Activated naive CD8-positive, alpha-beta T cell treated with anti-CD3 and anti-CD28 coated beads, Interleukin-2, amount 10 ng/mL, durations not matched to agents 7 days and 5 days (primary cell): ENCODE measurements around the gene GTF2H4. TPM values are rescaled to one million over a fixed set of nuclear protein-coding genes. Genes with fewer than 3 reads are reported as not detected.
"Not testable (repeated sequence)": the region's sequence is repeated elsewhere in the genome, so short reads cannot be mapped to it uniquely, and the experiment has no call there.

ENCODE experiments used
- ATAC-seq: fragments of 150-1000 bp; cut with Tn5 transposase; one replicate; pipeline ENCODE4 v1.10.0; 2021; ENCODE audit warnings: low read depth, moderate library complexity
- POLR2A ChIA-PET: fragments of 350-600 bp; sonication (Branson Sonifier 250); formaldehyde crosslinking; loops from one replicate; lab custom pipeline; 2021; ENCODE audit warnings: antibody characterized with exemption; lab: Charles Lee
- DNase-seq: peaks from one replicate; pipeline ENCODE4 v3.0.0; 2021
- H3K27ac Mint-ChIP-seq: one replicate; pipeline ENCODE4 v1.8.0; 2022; ENCODE audit warnings: mild to moderate bottlenecking, mixed read lengths
- H3K27me3 Mint-ChIP-seq: one replicate; pipeline ENCODE4 v1.8.0; 2022; ENCODE audit warnings: mild to moderate bottlenecking, moderate library complexity, mixed read lengths
- H3K36me3 Mint-ChIP-seq: one replicate; pipeline ENCODE4 v1.8.0; 2021; ENCODE audit warnings: mild to moderate bottlenecking, mixed read lengths
- H3K4me1 Mint-ChIP-seq: one replicate; pipeline ENCODE4 v1.8.0; 2021; ENCODE audit warnings: mixed read lengths
- H3K4me3 Mint-ChIP-seq: one replicate; pipeline ENCODE4 v1.8.0; 2022; ENCODE audit warnings: mild to moderate bottlenecking, moderate library complexity, mixed read lengths
- H3K9me3 Mint-ChIP-seq: one replicate; pipeline ENCODE4 v1.8.0; 2021; ENCODE audit warnings: mixed read lengths
- total RNA-seq, 2 experiments: library from RNA; stranded (reverse); gene quantifications; one replicate each; pipeline ENCODE4 v1.2.3, GENCODE V29; 2021

Gene GTF2H4
- total RNA-seq, 2 experiments from 2014 or later = 26.7 to 36.2 TPM

DNA sequence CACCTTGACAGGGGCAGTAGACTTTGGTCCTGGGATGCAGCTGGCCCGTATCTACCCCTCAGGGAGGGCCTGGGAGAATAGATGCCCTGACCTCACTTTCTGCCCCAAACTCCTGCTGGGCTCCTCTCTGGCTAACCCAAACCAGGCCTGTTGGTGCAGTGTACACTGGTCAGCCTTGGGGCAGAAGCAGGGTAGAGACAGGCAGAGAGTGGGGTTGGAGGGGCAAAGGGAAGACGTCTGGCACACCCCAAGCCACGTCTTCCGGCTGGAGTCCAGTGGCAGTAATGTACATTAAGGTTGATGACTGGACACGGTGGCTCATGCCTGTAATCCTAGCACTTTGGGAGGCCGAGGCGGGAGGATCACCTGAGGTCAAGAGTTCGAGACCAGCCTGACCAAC, 14.3 kb upstream of the GTF2H4 start:
- H3K27me3 Mint-ChIP-seq = no peaks in the 10 kb centered on the region
- H3K27ac Mint-ChIP-seq = no peak overlapping the region
- no peak overlapping the region for H3K4me3 Mint-ChIP-seq
- H3K4me1 Mint-ChIP-seq = no peaks in the 10 kb centered on the region
- ATAC-seq = no peak
- no peak for DNase-seq
- H3K9me3 Mint-ChIP-seq = no peaks in the 10 kb centered on the region
- peaks cover 7% of the 10 kb centered on the region for H3K36me3 Mint-ChIP-seq
- POLR2A ChIA-PET = no interaction called here

GRCh38 chr6:30894381-30894780, 13.6 kb upstream of the GTF2H4 start:
- H3K36me3 Mint-ChIP-seq = peaks cover 7% of the 10 kb centered on the region
- no peaks in the 10 kb centered on the region for H3K4me1 Mint-ChIP-seq
- POLR2A ChIA-PET = no interaction called here
- no peaks in the 10 kb centered on the region for H3K27me3 Mint-ChIP-seq
- DNase-seq (no peak), ATAC-seq (no peak)
- no peaks in the 10 kb centered on the region for H3K9me3 Mint-ChIP-seq
- no peak overlapping the region for H3K27ac Mint-ChIP-seq
- H3K4me3 Mint-ChIP-seq = no peak overlapping the region

DNA sequence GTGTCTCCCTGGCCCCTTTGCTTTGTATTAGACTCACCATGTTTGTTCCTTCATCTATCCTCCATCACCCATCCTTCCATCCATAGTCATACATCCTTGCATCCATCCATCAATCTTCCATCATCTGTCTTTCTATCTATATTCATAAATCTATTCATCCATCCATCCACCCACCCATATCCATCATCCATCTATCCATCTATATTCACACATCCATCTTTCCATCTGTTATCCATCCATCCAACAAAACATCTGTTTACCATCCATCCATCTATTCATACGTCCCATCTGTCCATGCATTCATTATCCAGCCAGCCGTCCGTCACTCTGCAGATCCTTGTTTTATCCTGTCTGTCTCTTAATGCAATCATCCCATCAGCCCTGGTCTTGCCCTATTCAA, 13.1 kb upstream of the GTF2H4 start:
- POLR2A ChIA-PET = no interaction called here
- Mint-ChIP-seq H3K27me3 (no peaks in the 10 kb centered on the region), H3K27ac (peak overlapping the region; percentile 27), H3K4me3 (no peak overlapping the region), H3K4me1 (no peaks in the 10 kb centered on the region), H3K36me3 (peaks cover 9% of the 10 kb centered on the region), H3K9me3 (no peaks in the 10 kb centered on the region)
- DNase-seq (no peak), ATAC-seq (no peak)

DNA sequence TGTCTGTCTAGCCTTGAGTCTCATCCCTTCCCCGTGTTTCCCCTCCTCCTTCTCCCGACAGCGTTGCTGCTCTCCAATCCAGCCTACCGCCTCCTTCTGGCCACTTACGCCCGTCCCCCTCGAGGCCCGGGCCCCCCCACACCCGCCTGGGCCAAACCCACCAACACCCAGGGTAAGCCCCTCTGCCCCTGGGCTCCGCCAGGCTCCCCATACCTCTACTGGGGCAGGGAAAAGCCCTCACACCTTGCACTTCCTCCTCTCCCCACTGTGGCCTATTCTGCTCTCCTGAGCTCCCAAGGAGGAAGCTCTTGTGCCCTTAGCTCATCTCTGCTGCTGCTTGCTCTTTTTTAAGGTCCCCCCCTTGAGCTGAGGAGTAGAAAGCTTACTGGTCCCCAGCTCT, 12.7 kb upstream of the GTF2H4 start:
- no peak overlapping the region for H3K4me3 Mint-ChIP-seq
- ATAC-seq (no peak), DNase-seq (no peak)
- H3K36me3 Mint-ChIP-seq = peaks cover 9% of the 10 kb centered on the region
- no peak overlapping the region for H3K27ac Mint-ChIP-seq
- no peaks in the 10 kb centered on the region for H3K27me3 Mint-ChIP-seq
- POLR2A ChIA-PET = interaction anchor here (0.8 kb wide), 1 partner anchor 281 kb away, joined by 4 read pairs; no protein-coding TSS in a partner anchor
- no peaks in the 10 kb centered on the region for H3K4me1 Mint-ChIP-seq
- no peaks in the 10 kb centered on the region for H3K9me3 Mint-ChIP-seq

- no peaks in the 10 kb centered on the region for H3K4me1 Mint-ChIP-seq
- H3K27ac Mint-ChIP-seq = no peak overlapping the region
- no peak overlapping the region for H3K4me3 Mint-ChIP-seq
- ATAC-seq (no peak), DNase-seq (no peak)
- POLR2A ChIA-PET = no interaction called here
- H3K9me3 Mint-ChIP-seq = no peaks in the 10 kb centered on the region
- H3K36me3 Mint-ChIP-seq = peaks cover 9% of the 10 kb centered on the region
- peaks cover 2% of the 10 kb centered on the region for H3K27me3 Mint-ChIP-seq
These were observed 11.5 kb upstream of the GTF2H4 start for GRCh38 chr6:30896541-30896940.

DNA sequence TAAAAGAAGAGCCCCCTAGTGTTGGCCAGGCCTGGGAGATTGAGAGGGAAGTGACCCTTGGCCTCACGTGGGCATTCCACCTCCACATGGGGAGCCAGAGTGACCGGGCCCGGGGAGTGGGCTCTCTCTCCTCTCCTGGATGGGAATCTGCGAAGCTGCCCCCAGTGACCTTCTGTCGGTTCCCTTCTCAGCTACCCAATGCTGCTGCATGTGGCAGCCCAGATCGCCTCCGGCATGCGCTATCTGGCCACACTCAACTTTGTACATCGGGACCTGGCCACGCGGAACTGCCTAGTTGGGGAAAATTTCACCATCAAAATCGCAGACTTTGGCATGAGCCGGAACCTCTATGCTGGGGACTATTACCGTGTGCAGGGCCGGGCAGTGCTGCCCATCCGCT, 10.1 kb upstream of the GTF2H4 start:
- Mint-ChIP-seq H3K4me3 (no peak overlapping the region), H3K9me3 (no peaks in the 10 kb centered on the region), H3K36me3 (peaks cover 9% of the 10 kb centered on the region), H3K27me3 (peaks cover 2% of the 10 kb centered on the region), H3K4me1 (peaks cover 6% of the 10 kb centered on the region), H3K27ac (no peak overlapping the region)
- DNase-seq = no peak
- POLR2A ChIA-PET = no interaction called here
- no peak for ATAC-seq

DNA sequence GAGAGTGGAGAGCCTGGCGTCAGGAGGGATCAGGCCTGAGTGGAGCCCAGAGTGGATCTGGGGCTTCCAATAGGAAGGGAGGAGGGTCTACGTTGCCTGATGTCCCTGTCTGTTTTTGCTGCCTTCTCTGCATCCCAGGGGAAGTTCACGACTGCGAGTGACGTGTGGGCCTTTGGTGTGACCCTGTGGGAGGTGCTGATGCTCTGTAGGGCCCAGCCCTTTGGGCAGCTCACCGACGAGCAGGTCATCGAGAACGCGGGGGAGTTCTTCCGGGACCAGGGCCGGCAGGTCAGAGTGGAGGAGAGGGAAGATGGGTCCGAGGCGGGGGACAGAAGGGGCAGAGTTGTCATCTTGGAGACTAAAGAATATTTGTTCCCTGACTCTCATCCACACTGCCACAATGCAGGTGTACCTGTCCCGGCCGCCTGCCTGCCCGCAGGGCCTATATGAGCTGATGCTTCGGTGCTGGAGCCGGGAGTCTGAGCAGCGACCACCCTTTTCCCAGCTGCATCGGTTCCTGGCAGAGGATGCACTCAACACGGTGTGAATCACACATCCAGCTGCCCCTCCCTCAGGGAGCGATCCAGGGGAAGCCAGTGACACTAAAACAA, 9.2 kb upstream of the GTF2H4 start:
- POLR2A ChIA-PET = interaction anchor here (1.4 kb wide), 1 partner anchor 8 kb away, joined by 3 read pairs; no protein-coding TSS in a partner anchor
- Mint-ChIP-seq H3K9me3 (no peaks in the 10 kb centered on the region), H3K27me3 (peaks cover 2% of the 10 kb centered on the region), H3K27ac (no peak overlapping the region), H3K4me3 (no peak overlapping the region), H3K4me1 (peaks cover 7% of the 10 kb centered on the region), H3K36me3 (peaks cover 9% of the 10 kb centered on the region)
- no peak for ATAC-seq
- DNase-seq = no peak

- H3K4me1 Mint-ChIP-seq = peaks cover 7% of the 10 kb centered on the region
- DNase-seq = no peak
- ATAC-seq = no peak
- H3K27me3 Mint-ChIP-seq = peaks cover 2% of the 10 kb centered on the region
- no peak overlapping the region for H3K4me3 Mint-ChIP-seq
- H3K36me3 Mint-ChIP-seq = peaks cover 5% of the 10 kb centered on the region
- no peaks in the 10 kb centered on the region for H3K9me3 Mint-ChIP-seq
- H3K27ac Mint-ChIP-seq = no peak overlapping the region
- POLR2A ChIA-PET = no interaction called here
These were observed 7.1 kb upstream of the GTF2H4 start for GRCh38 chr6:30900863-30901417.

DNA sequence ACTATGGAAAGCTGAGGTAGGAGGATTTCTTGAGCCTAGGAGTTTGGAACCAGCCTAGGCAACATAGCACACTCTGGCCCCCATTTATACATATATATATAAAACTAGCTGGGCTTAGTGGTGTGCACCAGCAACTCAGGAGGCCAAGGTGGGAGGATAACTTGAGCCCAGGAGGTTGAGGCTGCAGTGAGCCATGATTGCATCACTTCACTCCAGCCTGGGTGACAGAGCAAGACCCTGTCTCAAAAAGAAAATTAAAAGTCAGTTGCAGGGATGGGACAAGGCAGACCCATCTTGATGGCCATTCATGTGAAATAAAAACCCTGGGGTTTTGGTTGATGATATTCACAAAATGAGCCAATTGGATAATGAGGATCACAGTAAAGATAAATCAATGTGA, 6.6 kb upstream of the GTF2H4 start:
- Mint-ChIP-seq H3K27ac (no peak overlapping the region), H3K4me1 (peaks cover 7% of the 10 kb centered on the region), H3K9me3 (no peaks in the 10 kb centered on the region), H3K4me3 (no peak overlapping the region), H3K36me3 (peaks cover 5% of the 10 kb centered on the region), H3K27me3 (peaks cover 2% of the 10 kb centered on the region)
- ATAC-seq = no peak
- DNase-seq = no peak
- POLR2A ChIA-PET = interaction anchor here (1.2 kb wide), 1 partner anchor 12 kb away, joined by 3 read pairs; the partner anchor contains the start of gene VARS2

- ATAC-seq, DNase-seq, H3K4me1 Mint-ChIP-seq, H3K27me3 Mint-ChIP-seq, H3K9me3 Mint-ChIP-seq, H3K4me3 Mint-ChIP-seq, H3K27ac Mint-ChIP-seq, H3K36me3 Mint-ChIP-seq: not testable (repeated sequence)
- POLR2A ChIA-PET = interaction anchor here (0.7 to 1.2 kb wide), 2 partner anchors 11 to 531 kb away, joined by 3 to 4 read pairs; partner anchors contain the start of gene VARS2
These were observed 5.8 kb upstream of the GTF2H4 start for GRCh38 chr6:30902196-30902595.

GRCh38 chr6:30902709-30903108, 5.3 kb upstream of the GTF2H4 start:
- POLR2A ChIA-PET = interaction anchor here (1.2 kb wide), 1 partner anchor 11 kb away, joined by 3 read pairs; the partner anchor contains the start of gene VARS2
- peaks cover 2% of the 10 kb centered on the region for H3K27me3 Mint-ChIP-seq
- peak overlapping the region; percentile 17 for H3K27ac Mint-ChIP-seq
- peaks cover 5% of the 10 kb centered on the region for H3K36me3 Mint-ChIP-seq
- peaks cover 12% of the 10 kb centered on the region for H3K4me1 Mint-ChIP-seq
- H3K9me3 Mint-ChIP-seq = no peaks in the 10 kb centered on the region
- no peak overlapping the region for H3K4me3 Mint-ChIP-seq
- ATAC-seq (no peak), DNase-seq (no peak)

DNA sequence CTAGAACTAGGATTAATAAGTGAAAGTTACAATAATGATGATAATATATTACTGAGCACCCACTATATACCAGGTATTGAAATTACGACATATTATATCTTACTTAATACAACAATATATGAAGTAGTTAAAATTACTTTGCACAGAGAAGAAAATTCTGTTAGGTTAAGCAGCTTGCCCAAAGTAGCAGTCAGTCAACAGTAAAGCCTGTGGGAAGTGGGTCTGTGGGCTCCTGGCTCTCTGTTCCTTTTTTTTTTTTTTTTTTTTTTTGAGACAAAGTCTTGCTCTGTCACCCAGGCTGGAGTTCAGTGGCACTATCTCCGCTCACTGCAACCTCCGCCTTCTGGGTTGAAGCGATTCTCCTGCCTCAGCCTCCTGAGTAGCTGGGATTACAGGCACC, 4.8 kb upstream of the GTF2H4 start:
- H3K4me3 Mint-ChIP-seq = no peak overlapping the region
- no peak for ATAC-seq
- POLR2A ChIA-PET = no interaction called here

DNA sequence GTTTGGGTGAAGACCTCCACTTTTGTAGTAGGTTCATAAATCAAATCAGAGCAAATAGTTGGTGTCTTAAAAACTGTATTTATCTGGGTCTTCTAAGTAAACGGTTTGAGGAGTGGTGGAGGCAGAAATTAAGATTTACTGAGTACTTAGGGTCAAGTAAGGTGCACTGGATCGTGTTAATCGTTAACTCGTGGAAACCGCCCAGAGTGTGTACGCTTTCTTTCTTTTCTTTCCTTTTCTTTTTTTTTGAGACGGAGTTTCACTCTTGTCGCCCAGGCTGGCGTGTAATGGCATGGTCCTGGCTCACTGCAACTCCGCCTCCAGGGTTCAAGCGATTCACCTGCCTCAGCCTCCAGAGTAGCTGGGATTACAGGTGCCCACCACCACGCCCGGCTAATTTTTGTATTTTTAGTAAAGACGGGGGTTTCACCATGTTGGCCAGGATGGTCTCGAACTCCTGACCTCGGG, 683 bp upstream of the GTF2H4 start:
- POLR2A ChIA-PET = interaction anchor here (0.6 to 2.3 kb wide), 5 partner anchors 77 to 693 kb away, joined by 3 to 7 read pairs (median 5); partner anchors contain the start of genes IER3 and MDC1
- Mint-ChIP-seq H3K4me3 (peak overlapping the region; percentile 98), H3K4me1 (peaks cover 28% of the 10 kb centered on the region)
- DNase-seq, H3K36me3 Mint-ChIP-seq, H3K9me3 Mint-ChIP-seq, H3K27ac Mint-ChIP-seq, H3K27me3 Mint-ChIP-seq, ATAC-seq: not testable (repeated sequence)

More for the DNA sequence above, 4.8 kb upstream of the GTF2H4 start:
- Mint-ChIP-seq H3K4me1 (peaks cover 15% of the 10 kb centered on the region), H3K27ac (no peak overlapping the region), H3K36me3 (peaks cover 6% of the 10 kb centered on the region), H3K27me3 (peaks cover 2% of the 10 kb centered on the region), H3K9me3 (no peaks in the 10 kb centered on the region)
- no peak for DNase-seq

DNA sequence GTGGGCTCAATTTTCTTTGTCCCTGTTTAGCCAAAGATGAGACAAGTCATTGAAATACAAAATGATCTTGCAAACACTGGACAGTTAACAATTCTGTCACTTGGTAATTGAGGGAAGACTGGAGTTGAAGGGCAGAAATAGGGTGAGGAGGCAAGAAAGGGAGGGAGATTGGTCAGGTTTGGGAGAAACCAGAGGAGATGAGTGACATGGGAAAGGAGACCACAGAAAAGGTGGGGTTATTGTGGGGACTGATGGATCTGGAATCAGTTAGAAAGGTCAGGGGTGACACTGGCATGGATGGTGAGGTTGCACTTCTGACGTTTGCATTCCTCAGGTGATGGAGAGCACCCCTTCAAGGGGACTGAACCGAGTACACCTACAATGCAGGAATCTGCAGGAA, 693 bp downstream of the GTF2H4 start:
- POLR2A ChIA-PET = interaction anchor here (0.6 to 2.3 kb wide), 3 partner anchors 79 to 128 kb away, joined by 3 to 5 read pairs (median 3); no protein-coding TSS in a partner anchor
- Mint-ChIP-seq H3K4me3 (peak overlapping the region; percentile 98), H3K9me3 (no peaks in the 10 kb centered on the region), H3K4me1 (peaks cover 24% of the 10 kb centered on the region), H3K27ac (peak overlapping the region; percentile 73), H3K36me3 (peaks cover 14% of the 10 kb centered on the region), H3K27me3 (no peaks in the 10 kb centered on the region)
- no peak for ATAC-seq
- DNase-seq = no peak
